GM12891 (cell line): ENCODE results near the gene ADTRP.

ENCODE experiments used
- PAX5 ChIP-seq: IDR thresholded peaks from 2 replicates; pipeline ENCODE4 v1.6.1; 2011; ENCODE audit warnings: low read length, moderate library complexity, mild to moderate bottlenecking; ENCODE audit not compliant: insufficient read depth, severe bottlenecking
- POLR2A ChIP-seq: IDR thresholded peaks from 2 replicates; pipeline ENCODE4 v1.6.1; 2011; ENCODE audit warnings: low read depth, low read length, control low read depth
- POLR2AphosphoS5 ChIP-seq: IDR thresholded peaks from 2 replicates; pipeline ENCODE4 v1.6.1; 2011; ENCODE audit warnings: low read depth, low read length, control low read depth
- POU2F2 ChIP-seq: IDR thresholded peaks from 2 replicates; pipeline ENCODE4 v1.6.1; 2011; ENCODE audit warnings: low read depth, mild to moderate bottlenecking, control low read depth, low read length, moderate library complexity
- SPI1 ChIP-seq: IDR thresholded peaks from 2 replicates; pipeline ENCODE4 v1.6.1; 2011; ENCODE audit warnings: low read depth, low read length, control low read depth
- TAF1 ChIP-seq: IDR thresholded peaks from 2 replicates; pipeline ENCODE4 v1.6.1; 2011; ENCODE audit warnings: low read depth, low read length, control low read depth

DNA sequence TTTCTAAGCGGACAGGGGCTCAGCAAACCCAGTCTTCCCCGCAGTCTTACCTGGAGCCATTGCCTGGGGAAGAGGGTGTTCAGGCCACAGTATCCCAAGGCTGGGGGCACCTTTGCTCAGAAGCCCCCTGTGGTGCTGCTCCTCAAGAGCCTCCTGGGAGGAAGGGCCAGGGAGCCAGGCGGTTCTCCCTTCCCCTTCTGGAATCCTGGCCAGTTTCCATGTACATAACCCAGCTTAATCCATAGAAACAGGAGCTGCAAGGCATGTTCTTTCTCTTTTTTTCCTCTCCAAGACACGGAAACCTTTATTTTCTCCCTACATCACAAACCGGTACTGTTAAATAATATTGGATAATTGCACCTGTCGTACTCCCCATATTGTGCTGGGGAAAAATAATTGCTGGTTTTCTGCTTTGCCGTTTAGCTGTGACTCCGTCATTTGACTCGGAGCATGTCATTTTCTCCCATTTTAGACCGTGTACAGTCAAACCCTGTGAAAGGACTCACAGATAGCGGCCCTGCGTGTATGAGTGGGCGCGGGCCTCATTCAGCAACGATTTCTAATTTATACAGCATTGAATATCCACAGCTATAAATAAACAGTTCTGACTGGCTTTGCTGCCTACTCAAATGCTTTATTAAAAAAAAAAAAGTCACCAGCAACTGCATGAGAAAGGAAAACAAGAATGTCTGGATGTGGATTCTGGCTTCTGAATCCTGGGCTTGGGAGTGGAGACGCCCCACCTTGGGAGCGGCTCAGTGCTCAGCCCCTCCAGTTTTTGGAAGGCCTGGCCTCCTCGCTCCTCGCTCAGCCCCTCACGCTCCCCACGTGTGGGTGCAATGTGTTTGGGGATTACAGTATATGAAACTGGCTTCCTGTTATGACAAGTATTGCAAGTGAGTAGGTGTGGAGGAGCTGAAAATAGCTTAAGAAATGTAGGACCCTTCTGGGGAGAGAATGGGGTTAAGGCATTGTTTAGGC, 67.3 kb downstream of the ADTRP start:
- no peak for TF ChIP-seq POLR2A
- TF ChIP-seq POLR2AphosphoS5 = no peak
- no peak for TF ChIP-seq TAF1
- TF ChIP-seq SPI1 = peak; percentile 34; the same call in 1 of the 2 replicates
- peak; percentile 16; the same call in 1 of the 2 replicates for TF ChIP-seq POU2F2
- no peak for TF ChIP-seq PAX5
